ENCODE measurements around the gene PAQR5.

DNA sequence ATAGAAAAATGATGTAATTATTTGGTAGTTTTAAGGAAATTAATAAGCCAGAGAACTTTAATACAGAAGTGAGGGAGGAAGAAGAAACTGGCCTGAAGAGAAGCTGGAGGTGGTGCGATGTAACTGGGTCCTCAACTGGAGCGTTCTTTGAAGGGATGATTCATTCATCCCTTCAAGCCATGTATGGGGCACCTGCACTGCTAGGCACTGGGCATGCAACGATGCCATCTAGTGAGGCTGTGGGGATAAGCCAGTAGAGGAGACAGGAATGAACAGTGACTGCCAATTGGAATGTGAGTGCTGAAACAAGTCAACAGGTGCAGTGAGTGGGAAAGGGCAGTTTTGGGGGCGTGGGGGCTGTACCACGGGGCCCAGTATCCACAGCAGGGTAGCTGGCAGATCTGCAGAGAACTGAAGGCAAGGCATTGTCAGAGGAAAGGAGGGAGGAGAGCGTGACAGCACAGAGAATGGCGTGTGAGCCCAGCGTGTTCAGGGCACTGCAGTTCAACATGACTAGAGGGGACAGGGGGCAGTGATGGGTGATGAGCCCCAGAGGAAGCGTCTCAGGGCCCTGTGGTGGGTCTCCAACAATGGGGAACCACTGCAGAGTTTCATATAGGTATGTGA lies 111.6 kb downstream of the PAQR5 start:
- TF ChIP-seq, protein P1, sequence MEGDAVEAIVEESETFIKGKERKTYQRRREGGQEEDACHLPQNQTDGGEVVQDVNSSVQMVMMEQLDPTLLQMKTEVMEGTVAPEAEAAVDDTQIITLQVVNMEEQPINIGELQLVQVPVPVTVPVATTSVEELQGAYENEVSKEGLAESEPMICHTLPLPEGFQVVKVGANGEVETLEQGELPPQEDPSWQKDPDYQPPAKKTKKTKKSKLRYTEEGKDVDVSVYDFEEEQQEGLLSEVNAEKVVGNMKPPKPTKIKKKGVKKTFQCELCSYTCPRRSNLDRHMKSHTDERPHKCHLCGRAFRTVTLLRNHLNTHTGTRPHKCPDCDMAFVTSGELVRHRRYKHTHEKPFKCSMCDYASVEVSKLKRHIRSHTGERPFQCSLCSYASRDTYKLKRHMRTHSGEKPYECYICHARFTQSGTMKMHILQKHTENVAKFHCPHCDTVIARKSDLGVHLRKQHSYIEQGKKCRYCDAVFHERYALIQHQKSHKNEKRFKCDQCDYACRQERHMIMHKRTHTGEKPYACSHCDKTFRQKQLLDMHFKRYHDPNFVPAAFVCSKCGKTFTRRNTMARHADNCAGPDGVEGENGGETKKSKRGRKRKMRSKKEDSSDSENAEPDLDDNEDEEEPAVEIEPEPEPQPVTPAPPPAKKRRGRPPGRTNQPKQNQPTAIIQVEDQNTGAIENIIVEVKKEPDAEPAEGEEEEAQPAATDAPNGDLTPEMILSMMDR (IDR thresholded peaks at IDR 0.05): no peak
- TF ChIP-seq POLR2A (IDR thresholded peaks at IDR 0.05): no peak
- TF ChIP-seq POLR2AphosphoS5 (IDR thresholded peaks at IDR 0.05): no peak

Measured in sigmoid colon (tissue), 4 donors.